GM04503 (cell line): ENCODE measurements around the gene TMEM170A.
"Not testable (repeated sequence)": the region's sequence is repeated elsewhere in the genome, so short reads cannot be mapped to it uniquely, and the experiment has no call there.

ENCODE experiments used
- DNase-seq: peaks from one replicate; pipeline ENCODE4 v3.0.0-alpha.2; 2012; ENCODE audit warnings: low read depth

TMEM170A gene

DNA sequence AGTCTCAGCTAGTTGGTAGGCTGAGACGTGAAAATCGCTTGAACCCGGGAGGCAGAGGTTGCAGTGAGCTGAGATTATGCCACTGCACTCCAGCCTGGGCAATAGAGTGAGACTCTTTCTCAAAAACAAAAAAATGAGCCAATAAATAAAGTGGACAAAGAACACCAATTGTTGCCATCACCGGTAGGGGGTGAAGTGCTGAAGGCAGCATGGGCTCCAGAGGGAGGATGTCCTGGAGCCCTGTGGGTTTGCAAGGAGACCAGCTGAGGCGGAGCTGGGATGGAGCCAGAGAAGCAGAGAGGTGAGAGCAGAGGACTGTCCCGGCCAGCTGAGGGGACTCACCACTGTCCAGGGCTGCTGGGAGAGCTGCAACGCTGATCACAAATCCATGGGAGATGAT lies 17.0 kb upstream of the TMEM170A start:
- DNase-seq, result no peak

- no peak for DNase-seq
Measured at GRCh38 chr16:75479421-75479990, 15.0 kb upstream of the TMEM170A start.

GRCh38 chr16:75478480-75479345 lies 14.2 kb upstream of the TMEM170A start:
- DNase-seq, result no peak

DNA sequence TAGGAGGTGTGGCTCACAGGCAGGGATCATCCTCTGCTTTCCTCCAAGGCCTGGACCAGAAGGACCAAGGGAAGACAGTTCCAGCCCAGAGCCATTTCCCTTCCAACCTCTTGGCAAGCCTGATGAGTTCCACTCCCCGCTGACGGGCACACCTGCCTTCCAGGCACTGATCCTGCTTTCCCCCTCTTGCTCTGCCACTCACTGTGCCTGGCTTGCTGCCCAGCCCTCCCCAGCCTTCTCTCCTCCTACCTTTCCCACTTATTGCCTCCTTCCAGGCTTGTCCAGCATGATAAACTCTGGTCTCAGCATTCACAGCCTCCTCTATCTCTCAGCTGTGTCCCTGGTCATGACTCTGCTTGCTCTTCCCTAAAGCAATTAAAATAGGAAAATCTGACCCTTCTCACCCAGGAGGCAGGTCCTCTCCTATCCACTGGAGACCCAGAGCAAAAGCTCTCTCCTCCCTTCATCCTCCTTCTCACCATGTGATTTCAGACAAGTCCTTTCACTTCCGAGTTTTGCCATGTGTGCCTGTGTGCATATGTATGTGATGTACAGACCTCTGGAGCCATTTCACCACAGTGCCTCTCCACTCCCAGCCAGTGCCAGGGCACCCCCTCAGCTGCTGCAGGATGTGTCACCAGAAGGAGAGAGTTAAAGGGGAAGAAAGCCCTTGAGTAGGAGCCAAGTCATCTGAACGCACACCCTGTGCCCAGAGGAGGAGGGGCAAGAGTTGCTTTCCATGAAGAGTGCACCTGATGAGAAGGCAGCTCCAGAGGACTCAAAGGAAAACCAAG lies 13.4 kb upstream of the TMEM170A start:
- DNase-seq, result no peak

DNA sequence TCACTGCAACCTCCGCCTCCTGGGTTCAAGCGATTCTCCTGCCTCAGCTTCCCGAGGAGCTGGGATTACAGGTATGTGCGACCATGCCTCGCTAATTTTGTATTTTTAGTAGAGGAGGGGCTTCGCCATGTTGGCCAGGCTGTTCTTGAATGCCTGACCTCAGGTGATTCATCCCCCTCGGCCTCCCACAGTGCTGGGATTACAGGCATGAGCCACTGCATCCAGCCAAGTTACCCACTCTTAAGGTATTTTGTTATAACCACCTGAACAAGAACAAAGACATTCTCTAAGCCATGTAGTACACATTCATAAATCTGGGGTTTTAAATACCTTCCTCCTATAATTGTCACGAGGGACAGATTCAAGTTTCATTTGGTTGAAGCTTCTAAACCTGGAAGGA lies 12.3 kb upstream of the TMEM170A start:
- no peak for DNase-seq

- no peak for DNase-seq
Measured at GRCh38 chr16:75475420-75475847, 10.9 kb upstream of the TMEM170A start.

DNA sequence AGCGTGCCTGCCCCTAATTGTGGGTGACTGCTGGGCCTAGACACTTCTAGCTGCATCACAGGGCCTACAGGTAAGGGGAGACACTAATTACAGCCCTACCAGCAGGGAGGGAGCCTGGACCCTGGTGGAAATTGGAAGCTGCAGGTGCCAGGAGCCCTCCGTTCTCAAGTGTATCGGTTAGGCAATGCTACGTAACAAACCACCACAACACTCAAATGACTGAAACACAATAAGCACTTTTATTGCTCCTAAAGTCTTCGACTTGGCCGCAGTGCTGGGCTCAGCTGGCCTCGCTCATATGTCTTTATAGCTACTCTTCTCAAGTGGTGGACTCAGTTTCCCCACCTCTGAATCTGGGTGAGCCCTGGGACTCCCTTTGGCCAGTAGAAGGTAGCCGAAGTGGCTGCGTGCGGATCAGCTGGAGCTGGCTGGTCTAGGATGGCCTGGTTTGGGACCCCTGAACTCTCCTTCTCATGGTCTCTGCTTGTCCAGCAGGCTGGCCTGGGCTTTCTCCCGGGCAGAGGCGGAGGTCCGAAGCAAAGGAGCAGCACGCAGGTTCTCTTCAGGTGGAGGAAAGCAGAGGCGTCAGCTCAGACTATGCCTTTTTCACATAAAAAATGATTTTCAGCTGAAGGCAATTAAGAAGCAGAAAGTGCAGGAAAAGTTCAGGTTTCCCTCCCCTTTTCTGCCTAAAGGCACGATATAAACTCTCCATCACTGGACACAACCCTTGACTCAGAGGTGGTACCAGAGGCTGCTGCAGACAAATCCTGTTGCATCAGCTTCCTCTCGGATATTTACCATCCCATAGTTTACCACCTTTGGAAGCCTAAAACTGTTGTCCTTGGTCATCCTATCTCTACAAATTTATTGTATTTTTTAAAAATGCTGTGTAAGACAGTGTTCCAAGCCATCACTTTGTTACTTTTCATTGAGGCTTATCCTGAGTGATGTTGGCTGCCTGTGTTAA lies 8.7 kb upstream of the TMEM170A start:
- no peak for DNase-seq

DNA sequence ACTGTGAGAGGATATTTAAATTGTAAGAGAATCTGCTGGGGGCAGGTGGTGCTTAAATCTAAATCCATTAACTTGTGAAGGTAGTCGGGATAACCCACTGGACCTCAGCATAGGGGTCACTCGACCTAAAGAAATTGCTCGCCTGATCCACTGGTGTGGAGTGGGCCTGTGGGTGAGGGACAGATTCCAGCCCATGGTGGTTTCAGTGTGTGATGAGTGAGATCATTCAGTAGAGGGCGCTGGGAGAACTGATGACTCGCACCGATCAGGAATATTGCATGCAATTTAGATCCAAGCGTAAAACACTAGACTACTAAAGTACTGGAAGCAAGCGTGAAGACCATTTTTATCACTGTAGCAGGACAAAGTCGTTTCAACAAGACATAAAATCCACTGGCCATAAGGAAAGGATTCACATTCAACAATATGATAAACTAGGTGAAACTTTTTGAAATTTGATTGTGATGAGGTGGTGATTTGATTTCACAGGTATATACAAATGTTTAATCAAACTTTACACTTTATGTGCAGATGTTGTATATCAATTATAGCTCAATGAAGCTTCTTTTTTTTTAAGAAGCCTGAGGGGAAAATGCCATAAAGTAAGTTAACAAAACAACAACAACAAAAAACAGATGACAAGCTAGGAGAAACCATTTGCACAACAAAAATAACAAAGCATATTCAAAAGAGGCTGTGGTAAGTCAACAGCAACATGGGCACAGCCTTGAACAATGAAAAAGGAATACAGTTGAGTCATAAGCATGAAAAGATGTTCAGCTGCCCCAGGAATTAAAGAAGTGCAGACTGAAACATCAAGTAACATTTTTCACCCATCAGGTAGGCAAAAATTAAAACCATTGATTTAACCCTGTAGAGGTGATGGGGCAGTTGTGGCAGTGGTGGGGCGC lies 7.5 kb upstream of the TMEM170A start:
- no peak for DNase-seq

DNA sequence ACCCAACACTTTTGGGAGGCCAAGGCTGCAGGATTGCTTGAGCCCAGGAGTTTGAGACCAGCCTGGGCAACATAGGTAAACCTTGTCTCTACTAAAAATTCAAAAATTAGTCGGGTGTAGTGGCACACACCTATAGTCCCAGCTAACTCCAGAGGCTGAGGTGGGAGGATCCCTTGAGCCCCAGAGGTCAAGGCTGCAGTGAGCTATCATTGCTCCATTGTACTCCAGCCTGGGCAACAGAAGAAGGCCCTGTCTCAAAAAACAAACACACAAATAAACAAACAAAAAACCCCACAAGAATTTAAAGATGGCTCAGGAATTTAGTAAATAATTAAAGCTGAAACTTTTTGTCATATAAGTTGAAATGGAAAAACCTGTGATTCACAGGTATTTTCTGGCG lies 2.3 kb upstream of the TMEM170A start:
- DNase-seq, result no peak

- not testable (repeated sequence) for DNase-seq
Measured at GRCh38 chr16:75463389-75464121, 934 bp downstream of the TMEM170A start.

GRCh38 chr16:75462806-75463205 lies 1.7 kb downstream of the TMEM170A start:
- no peak for DNase-seq

GRCh38 chr16:75461575-75461974 lies 2.9 kb downstream of the TMEM170A start:
- DNase-seq, result no peak

GRCh38 chr16:75460446-75460845 lies 4.0 kb downstream of the TMEM170A start:
- no peak for DNase-seq

DNA sequence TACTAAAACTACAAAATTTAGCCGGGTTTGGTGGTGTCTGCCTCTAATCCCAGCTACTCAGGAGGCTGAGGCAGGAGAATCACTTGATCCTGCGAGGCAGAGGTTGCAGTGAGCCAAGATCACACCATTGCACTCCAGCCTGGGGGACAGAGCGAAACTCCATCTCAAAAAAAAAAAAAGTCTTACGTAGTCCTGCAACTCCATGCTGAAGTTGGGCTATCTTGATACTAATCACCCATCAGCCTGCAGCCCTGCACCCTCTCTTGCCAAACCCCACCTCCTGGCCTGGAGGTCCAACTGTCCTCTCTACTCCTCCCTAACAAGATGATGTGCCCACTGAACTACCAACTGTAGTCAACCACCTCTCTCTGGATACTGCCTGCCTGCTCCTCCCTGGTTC lies 4.8 kb downstream of the TMEM170A start:
- DNase-seq, result no peak

- DNase-seq, result no peak
Measured at GRCh38 chr16:75458439-75458838, 6.0 kb downstream of the TMEM170A start.

GRCh38 chr16:75458029-75458428 lies 6.5 kb downstream of the TMEM170A start:
- DNase-seq, result no peak

- DNase-seq, result no peak
Measured at GRCh38 chr16:75457485-75458021, 6.9 kb downstream of the TMEM170A start.

GRCh38 chr16:75456971-75457370 lies 7.5 kb downstream of the TMEM170A start:
- DNase-seq, result no peak

- DNase-seq, result not testable (repeated sequence)
Measured at GRCh38 chr16:75456486-75456885, 8.0 kb downstream of the TMEM170A start.

DNA sequence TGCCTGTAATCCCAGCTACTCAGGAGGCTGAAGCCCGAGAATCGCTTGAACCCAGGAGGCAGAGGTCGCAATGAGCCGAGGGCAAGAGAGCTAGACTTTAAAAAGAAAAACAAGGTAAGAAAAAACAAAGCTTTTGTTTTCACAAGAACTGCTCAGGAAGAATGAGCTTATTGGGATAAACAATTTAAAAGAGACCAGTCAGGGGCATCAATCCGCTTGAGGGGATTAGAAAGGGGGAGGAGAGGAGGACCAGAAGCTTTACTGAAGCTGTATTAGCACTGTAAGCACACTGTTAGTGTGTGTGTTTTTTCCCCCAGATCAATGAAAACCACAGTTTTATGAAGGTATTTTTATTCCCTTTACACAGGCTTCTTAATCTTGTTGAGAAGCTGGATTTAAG lies 8.8 kb downstream of the TMEM170A start:
- no peak for DNase-seq
